AG04450 (cell line): ENCODE results near the gene SNORC. TPM values are rescaled to one million over a fixed set of nuclear protein-coding genes. Genes with fewer than 3 reads are reported as not detected.
"Not testable (repeated sequence)": the region's sequence is repeated elsewhere in the genome, so short reads cannot be mapped to it uniquely, and the experiment has no call there.

Experiments
- CTCF ChIA-PET: fragments of 300-600, 350-600 bp; formaldehyde crosslinking; extraction: SDS; loops from one replicate; lab custom pipeline; 2022; ENCODE audit warnings: antibody characterized with exemption, inconsistent platforms; lab: Charles Lee
- POLR2A ChIA-PET: fragments of 350-600 bp; formaldehyde crosslinking; extraction: SDS; loops from one replicate; lab custom pipeline; 2021; ENCODE audit warnings: antibody characterized with exemption, inconsistent platforms; lab: Yijun Ruan, JAX
- DNase-seq: peaks from one replicate; pipeline ENCODE4 v3.0.0-alpha.2; 2011; ENCODE audit warnings: low read depth, low spot score
- H3K27ac ChIP-seq: one replicate; pipeline ENCODE4 v1.5.1; 2012; ENCODE audit warnings: low read depth, low read length, control low read depth
- H3K27me3 ChIP-seq: one replicate; pipeline ENCODE4 v1.6.0; 2012; ENCODE audit warnings: low read length; ENCODE audit not compliant: control insufficient read depth, insufficient read depth
- H3K4me3 ChIP-seq: 2 replicates; pipeline ENCODE4 v1.5.1; 2011; ENCODE audit warnings: mild to moderate bottlenecking, low read depth, low read length, control low read depth
- H3K9me3 ChIP-seq: 2 replicates; pipeline ENCODE4 v1.5.1; 2012; ENCODE audit warnings: low read length; ENCODE audit not compliant: control insufficient read depth, insufficient read depth
- polyA plus RNA-seq: library from polyadenylated mRNA; depleted of rRNA; stranded (reverse); fragments of >200 nt; gene quantifications from 2 replicates; pipeline ENCODE4 v1.2.3, GENCODE V29; 2011
- TF ChIP-seq, protein P1 (sequence below): IDR thresholded peaks from 2 replicates; pipeline ENCODE4 v1.5.1; 2011; ENCODE audit warnings: low read depth, low read length, control low read depth, inconsistent platforms

The SNORC gene
- polyA plus RNA-seq, 1 experiment = 0.48 TPM

DNA sequence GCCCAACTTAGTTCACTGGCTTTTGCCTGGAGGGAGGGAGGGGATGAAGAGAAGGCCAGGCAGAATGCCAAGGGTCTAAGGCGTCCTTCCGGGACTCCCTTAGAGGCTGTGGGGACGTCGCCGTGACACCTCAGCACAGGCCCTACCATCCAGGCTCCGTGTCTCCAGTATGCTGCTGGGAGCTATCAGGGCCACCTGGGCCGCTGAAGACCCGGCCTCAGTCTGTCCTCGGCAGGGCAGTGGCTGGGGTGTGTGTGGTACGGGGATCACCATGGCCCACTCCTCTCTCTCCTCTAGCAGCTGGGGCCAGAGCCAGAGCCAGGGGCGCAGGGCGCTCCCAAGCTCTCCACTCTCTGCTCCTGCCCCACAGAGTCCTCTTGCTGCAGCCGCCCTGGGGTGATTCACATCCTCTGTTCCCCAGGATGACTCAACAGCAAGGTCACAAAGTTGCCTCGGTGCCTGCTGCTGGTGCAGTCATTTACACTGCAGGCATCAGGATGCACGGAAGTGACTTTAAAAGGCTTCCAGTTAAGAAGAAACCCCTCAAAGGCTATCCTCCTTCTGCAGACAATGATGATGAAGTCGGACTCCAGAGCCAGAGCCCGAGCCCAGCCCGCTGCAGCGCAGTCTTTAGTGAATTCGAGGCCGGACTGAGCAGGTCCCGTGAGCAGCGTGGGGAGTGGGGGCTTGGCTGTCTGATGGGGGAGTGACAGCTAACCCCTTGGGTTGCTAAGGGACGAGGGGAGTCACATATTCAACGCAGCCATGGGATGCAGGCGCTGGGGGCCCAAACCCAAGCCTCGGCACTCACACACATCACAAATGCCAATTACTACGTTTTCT is 31.9 kb downstream of the SNORC start:
- H3K9me3 ChIP-seq = no peaks in the 10 kb centered on the region; the same call in 1 of the 2 replicates
- no peak overlapping the region for H3K4me3 ChIP-seq
- DNase-seq = peak; percentile 57
- ChIA-PET CTCF (interaction anchor here (1.2 kb wide), 1 partner anchor 151 kb away, joined by 3 read pairs; no protein-coding TSS in a partner anchor), POLR2A (no interaction called here)
- no peaks in the 10 kb centered on the region for H3K27me3 ChIP-seq
- H3K27ac ChIP-seq = peak overlapping the region; percentile 83
- TF ChIP-seq, protein P1, sequence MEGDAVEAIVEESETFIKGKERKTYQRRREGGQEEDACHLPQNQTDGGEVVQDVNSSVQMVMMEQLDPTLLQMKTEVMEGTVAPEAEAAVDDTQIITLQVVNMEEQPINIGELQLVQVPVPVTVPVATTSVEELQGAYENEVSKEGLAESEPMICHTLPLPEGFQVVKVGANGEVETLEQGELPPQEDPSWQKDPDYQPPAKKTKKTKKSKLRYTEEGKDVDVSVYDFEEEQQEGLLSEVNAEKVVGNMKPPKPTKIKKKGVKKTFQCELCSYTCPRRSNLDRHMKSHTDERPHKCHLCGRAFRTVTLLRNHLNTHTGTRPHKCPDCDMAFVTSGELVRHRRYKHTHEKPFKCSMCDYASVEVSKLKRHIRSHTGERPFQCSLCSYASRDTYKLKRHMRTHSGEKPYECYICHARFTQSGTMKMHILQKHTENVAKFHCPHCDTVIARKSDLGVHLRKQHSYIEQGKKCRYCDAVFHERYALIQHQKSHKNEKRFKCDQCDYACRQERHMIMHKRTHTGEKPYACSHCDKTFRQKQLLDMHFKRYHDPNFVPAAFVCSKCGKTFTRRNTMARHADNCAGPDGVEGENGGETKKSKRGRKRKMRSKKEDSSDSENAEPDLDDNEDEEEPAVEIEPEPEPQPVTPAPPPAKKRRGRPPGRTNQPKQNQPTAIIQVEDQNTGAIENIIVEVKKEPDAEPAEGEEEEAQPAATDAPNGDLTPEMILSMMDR = no peak

DNA sequence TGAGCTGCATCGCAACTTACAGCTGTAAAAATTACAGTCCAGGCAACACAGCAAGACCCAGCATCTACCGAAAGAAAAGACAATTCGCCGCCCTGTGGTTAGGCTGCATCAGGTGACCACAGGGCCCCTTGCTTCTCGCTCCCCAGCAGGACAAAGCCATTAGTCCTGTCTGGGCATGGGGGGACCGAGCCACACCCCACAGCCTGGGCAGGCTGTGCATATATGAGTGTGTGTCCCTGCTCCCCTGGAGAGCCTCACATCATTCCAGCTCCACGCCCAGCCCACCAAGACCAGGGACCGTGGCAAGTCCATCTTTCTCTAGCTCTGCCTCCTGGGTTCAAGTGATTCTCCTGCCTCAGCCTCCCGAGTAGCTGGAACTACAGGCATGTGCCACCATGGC is 33.9 kb downstream of the SNORC start:
- Histone ChIP-seq H3K27me3 (no peaks in the 10 kb centered on the region), H3K27ac (no peak overlapping the region), H3K4me3 (no peak overlapping the region), H3K9me3 (no peaks in the 10 kb centered on the region; the same call in 1 of the 2 replicates)
- POLR2A ChIA-PET = no interaction called here
- CTCF ChIA-PET = no interaction called here
- TF ChIP-seq, protein P1 = no peak
- no peak for DNase-seq

DNA sequence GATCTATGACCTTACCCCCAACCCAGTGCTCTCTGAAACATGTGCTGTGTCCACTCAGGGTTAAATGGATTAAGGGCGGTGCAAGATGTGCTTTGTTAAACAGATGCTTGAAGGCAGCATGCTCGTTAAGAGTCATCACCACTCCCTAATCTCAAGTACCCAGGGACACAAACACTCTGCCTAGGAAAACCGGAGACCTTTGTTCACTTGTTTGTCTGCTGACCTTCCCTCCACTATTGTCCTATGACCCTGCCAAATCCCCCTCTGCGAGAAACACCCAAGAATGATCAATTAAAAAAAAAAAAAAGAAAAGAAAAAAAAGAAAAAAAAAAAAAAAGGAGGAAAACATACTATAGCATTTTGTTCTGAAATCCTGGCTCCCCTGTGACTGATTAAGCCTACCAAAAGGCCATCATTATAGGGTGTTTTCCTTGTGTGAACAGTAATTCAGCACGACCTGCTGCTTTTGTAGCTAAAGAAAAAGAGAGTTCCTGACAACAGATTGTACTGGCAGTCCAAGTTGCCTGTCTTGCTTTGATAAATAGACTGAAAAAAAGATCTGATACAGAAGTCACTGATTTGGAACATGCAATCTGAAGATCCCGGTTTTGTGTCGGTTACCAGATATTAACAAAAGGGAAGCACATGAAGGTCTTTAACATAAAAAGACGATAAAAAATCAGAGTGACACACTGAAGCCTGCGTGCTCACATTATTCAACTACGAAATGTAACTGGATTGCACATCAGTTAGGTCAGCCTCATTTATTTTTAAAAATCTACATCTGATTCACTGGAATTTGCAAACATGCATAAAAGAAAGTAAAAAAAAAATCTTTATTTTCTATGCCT is 37.0 kb downstream of the SNORC start:
- CTCF ChIA-PET, H3K27ac ChIP-seq, H3K27me3 ChIP-seq, H3K4me3 ChIP-seq, POLR2A ChIA-PET, H3K9me3 ChIP-seq, DNase-seq: not testable (repeated sequence)

DNA sequence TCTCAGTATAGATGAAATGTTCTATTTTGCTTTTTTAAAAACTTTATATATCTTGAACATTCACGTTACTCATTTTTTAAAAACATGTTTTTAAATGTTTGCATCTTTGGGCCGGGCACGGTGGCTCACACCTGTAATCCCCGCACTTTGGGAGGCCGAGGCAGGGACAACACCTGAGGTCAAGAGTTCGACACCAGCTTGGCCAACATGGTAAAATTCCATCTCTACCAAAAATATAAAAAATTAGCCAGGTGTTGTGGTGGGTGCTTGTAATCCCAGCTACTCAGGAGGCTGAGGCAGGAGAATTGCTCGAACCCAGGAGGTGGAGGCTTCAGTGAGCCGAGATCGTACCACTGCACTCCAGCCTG is 37.6 kb downstream of the SNORC start:
- H3K27ac ChIP-seq, CTCF ChIA-PET, DNase-seq, H3K27me3 ChIP-seq, POLR2A ChIA-PET, H3K9me3 ChIP-seq, H3K4me3 ChIP-seq: not testable (repeated sequence)

DNA sequence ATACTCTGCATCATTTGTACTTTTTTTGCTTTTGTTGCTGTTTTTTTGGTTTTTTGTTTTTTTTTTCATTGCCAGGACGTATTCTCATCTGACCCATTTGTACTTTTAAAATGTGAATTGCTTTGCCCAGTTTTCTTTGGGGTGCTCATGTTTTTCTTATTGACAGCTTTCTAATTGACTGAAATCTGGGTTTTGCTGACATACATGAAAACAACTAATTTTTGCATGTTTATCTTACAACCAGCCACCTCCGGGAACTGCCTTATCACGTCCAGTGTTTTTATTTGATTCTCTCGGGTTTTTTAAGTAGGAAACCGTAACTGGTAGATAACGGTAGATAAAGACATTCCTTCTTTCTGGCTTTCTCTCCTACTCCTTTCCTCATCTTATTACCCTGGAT is 38.6 kb downstream of the SNORC start:
- CTCF ChIA-PET = no interaction called here
- POLR2A ChIA-PET = no interaction called here
- TF ChIP-seq, protein P1 = no peak

More for the DNA sequence above, 38.6 kb downstream of the SNORC start:
- Histone ChIP-seq H3K27ac (no peak overlapping the region), H3K4me3 (no peak overlapping the region), H3K27me3 (peaks cover 11% of the 10 kb centered on the region), H3K9me3 (no peaks in the 10 kb centered on the region)
- no peak for DNase-seq
